ENCODE results near the gene INPP4B. TPM values are rescaled to one million over a fixed set of nuclear protein-coding genes. Genes with fewer than 3 reads are reported as not detected.

INPP4B gene
- total RNA-seq, 1 experiment from 2014 or later = 14.3 TPM

GRCh38 chr4:142551517-142552305 is 294.4 kb downstream of the INPP4B start:
- H2AFZ ChIP-seq (ENCODE audit: low read depth, low read length, poor library complexity, severe bottlenecking) = no peak overlapping the region
- H3K9me3 ChIP-seq (ENCODE audit: control insufficient read depth in 1 of 2, insufficient read depth in 1 of 2, low read depth in 1 of 2, low read length in 2 of 2) = no peaks in the 10 kb centered on the region
- peak overlapping the region; percentile 92 for H3K27ac ChIP-seq (ENCODE audit: low read depth, low read length)
- H3K4me1 ChIP-seq (ENCODE audit: control insufficient read depth in 1 of 2, insufficient read depth in 2 of 2, low read length in 2 of 2) = peaks cover 43 to 57% of the 10 kb centered on the region in 2 experiments
- ChIA-PET RAD21 (ENCODE audit: low non-redundant PET in 1 of 2, low total read pairs in 2 of 2, uncharacterized antibody in 2 of 2, unreplicated experiment in 2 of 2) (no interaction called here), CTCF (no interaction called here), POLR2A (no interaction called here)
- no peak overlapping the region for H3K4me3 ChIP-seq (replicated peaks in 1 of 2; ENCODE audit: low read depth in 1 of 2, low read length in 2 of 2)
- H4K20me1 ChIP-seq (ENCODE audit: insufficient read depth) = no peaks in the 10 kb centered on the region
- no peaks in the 10 kb centered on the region for H3K27me3 ChIP-seq (ENCODE audit: insufficient read depth, low read length)
- H3K4me2 ChIP-seq (ENCODE audit: low read length) = peak overlapping the region; percentile 64; the same call in 1 of the 2 replicates
- no peaks in the 10 kb centered on the region for H3K79me2 ChIP-seq (ENCODE audit: insufficient read depth, low read length)
- no TSS peak for BruUV-seq (replicated peaks)
- intact Hi-C loops (cut with micrococcal nuclease) = loop anchor here (5.0 kb wide), 1 partner anchor 199 kb away; no protein-coding TSS in a partner anchor
- H3K9me2 ChIP-seq (ENCODE audit: insufficient read depth) = no peaks in the 10 kb centered on the region
- H3K9ac ChIP-seq (ENCODE audit: low read length) = no peak overlapping the region
- DNase-seq (ENCODE audit: low read depth, low spot score) (no peak), ATAC-seq (no peak)
- H3K36me3 ChIP-seq (ENCODE audit: control insufficient read depth in 1 of 2, insufficient read depth in 2 of 2, low read length in 2 of 2) = no peaks in the 10 kb centered on the region
- no peak for TF ChIP-seq ATF3 (IDR thresholded peaks at IDR 0.05)
- TF ChIP-seq EZH2 (IDR thresholded peaks at IDR 0.05) = no peak
- TF ChIP-seq EZH2phosphoT487 (IDR thresholded peaks at IDR 0.05; ENCODE audit: borderline replicate concordance) = no peak
- TF ChIP-seq ZBTB33 (IDR thresholded peaks at IDR 0.05; ENCODE audit: extremely low read depth, insufficient replicate concordance, low read length) = no peak
- no peak for TF ChIP-seq TCF7L2 (IDR thresholded peaks at IDR 0.05; ENCODE audit: borderline replicate concordance, extremely low read depth, insufficient read depth, insufficient read length)
- no peak for TF ChIP-seq MAX (IDR thresholded peaks at IDR 0.05)
- TF ChIP-seq RAD21 (IDR thresholded peaks at IDR 0.05; ENCODE audit: low read depth) = no peak
- TF ChIP-seq POLR2AphosphoS5 (IDR thresholded peaks at IDR 0.05; ENCODE audit: low read depth, low read length) = no peak
- TF ChIP-seq JUND (IDR thresholded peaks at IDR 0.05) = no peak
- no peak for TF ChIP-seq ELF1 (IDR thresholded peaks at IDR 0.05; ENCODE audit: borderline replicate concordance, low read depth)
- TF ChIP-seq POLR2A (IDR thresholded peaks at IDR 0.05; ENCODE audit: borderline replicate concordance, extremely low read depth, insufficient read depth, insufficient read length) = no peak
- no peak for TF ChIP-seq ZNF274 (IDR thresholded peaks at IDR 0.05; ENCODE audit: low read depth, low read length)
